Endothelial cell of umbilical vein (primary cell): Measurements from ENCODE around the gene ADARB2.

Source experiments
- CTCF ChIP-seq, 2 donors: IDR thresholded peaks; 1 replicate in 1 of 2; 2 replicates in 1 of 2; pipeline ENCODE4 v1.5.1; 2011; ENCODE audit warnings: low read length in 2 of 2, mild to moderate bottlenecking in 2 of 2, moderate library complexity in 2 of 2, control low read depth in 1 of 2, inconsistent platforms in 1 of 2, low read depth in 1 of 2; ENCODE audit not compliant: insufficient read depth in 1 of 2; ENCODE audit errors: extremely low read depth in 1 of 2
- GATA2 ChIP-seq: IDR thresholded peaks from 2 replicates; pipeline ENCODE4 v1.7.0; 2011; ENCODE audit warnings: low read depth, mild to moderate bottlenecking, moderate library complexity, mixed read lengths, low read length; ENCODE audit not compliant: insufficient read length, insufficient read depth
- JUN ChIP-seq: IDR thresholded peaks from 2 replicates; pipeline ENCODE4 v1.6.1; 2011; ENCODE audit warnings: borderline replicate concordance, low read depth; ENCODE audit not compliant: insufficient read length, insufficient read depth
- MAX ChIP-seq: IDR thresholded peaks from 2 replicates; pipeline ENCODE4 v1.6.1; 2011; ENCODE audit not compliant: insufficient read depth, insufficient read length
- POLR2A ChIP-seq: IDR thresholded peaks from 2 replicates; pipeline ENCODE4 v1.6.1; 2012; ENCODE audit warnings: low read depth, mild to moderate bottlenecking, control low read depth, low read length
- POLR2AphosphoS5 ChIP-seq: IDR thresholded peaks from 2 replicates; pipeline ENCODE4 v1.6.1; 2012; ENCODE audit warnings: low read depth, mild to moderate bottlenecking, control low read depth, low read length, moderate library complexity; ENCODE audit not compliant: insufficient read depth

GRCh38 chr10:1320739-1321320 lies 416.5 kb downstream of the ADARB2 start:
- TF ChIP-seq CTCF (IDR thresholded peaks at IDR 0.05; ENCODE audit: extremely low read depth in 1 of 2, insufficient read depth in 1 of 2, low read depth in 1 of 2, low read length in 2 of 2) (no peak), MAX (no peak), JUN (no peak), POLR2AphosphoS5 (no peak), GATA2 (no peak), POLR2A (no peak)
